ENCODE measurements around the gene INSYN2B. TPM values are rescaled to one million over a fixed set of nuclear protein-coding genes. Genes with fewer than 3 reads are reported as not detected.
A peak's percentile ranks its signal among the peaks of the same experiment; 100 is the strongest.
"Not testable (repeated sequence)": the region's sequence is repeated elsewhere in the genome, so short reads cannot be mapped to it uniquely, and the experiment has no call there.

INSYN2B gene
- total and polyA plus RNA-seq, 7 experiments from 2014 or later: 0.08 to 0.12 TPM; not detected in 5

DNA sequence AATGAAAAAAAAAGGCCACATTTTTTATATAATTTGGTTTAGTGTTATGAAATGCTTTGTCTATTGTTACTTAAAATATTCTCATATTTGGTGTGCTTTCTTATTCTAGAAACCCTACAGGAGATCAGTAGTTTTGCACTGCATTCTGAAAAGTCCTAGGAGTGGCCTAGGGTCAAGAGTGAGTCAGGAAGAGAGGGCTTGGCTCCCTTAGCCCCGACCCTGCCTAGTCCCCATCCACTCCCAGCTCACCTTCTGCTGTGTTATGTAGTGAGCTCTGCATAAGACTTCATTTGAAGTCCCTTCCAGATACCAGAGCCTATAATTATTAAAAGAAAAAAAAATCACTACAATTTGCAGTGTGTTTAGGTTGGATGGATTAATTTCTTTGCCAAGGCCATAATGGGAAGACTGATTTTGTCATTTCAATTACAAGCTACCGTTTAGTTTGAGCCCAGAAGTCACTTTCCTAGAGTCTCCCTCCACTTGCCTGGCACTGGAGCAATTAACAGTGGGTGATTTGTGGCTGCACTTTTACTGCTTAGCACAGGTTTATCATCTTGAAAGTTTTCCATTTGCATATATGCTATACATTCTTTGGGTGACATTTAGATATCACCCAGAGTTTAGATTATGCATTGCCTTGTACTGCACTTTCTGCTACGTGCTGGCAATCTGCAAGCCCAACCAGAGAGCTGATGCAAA, 143.3 kb downstream of the INSYN2B start:
- no peaks in the 10 kb centered on the region for H3K9me3 Mint-ChIP-seq
- CTCF ChIA-PET: no interaction called here
- peaks cover 10 to 77% (median 63%) of the 10 kb centered on the region in 5 donors for H3K36me3 Mint-ChIP-seq
- no peaks in the 10 kb centered on the region for H3K27me3 Mint-ChIP-seq
- ATAC-seq: no peak
- H3K27ac ChIP-seq (ENCODE audit: low read depth, low read length): no peak overlapping the region
- POLR2A ChIA-PET: no interaction called here
- H3K27ac Mint-ChIP-seq: no peak overlapping the region
- no peak for DNase-seq
- no peaks in the 10 kb centered on the region for H3K9me3 ChIP-seq (ENCODE audit: control insufficient read depth in 2 of 3, low read length in 3 of 3)
- peaks cover 0 to 33% (median 5%) of the 10 kb centered on the region in 7 donors for H3K4me1 Mint-ChIP-seq
- H3K4me3 ChIP-seq (ENCODE audit: low read length): no peak overlapping the region
- H3K4me3 Mint-ChIP-seq: no peak overlapping the region
- H3K36me3 ChIP-seq (ENCODE audit: control insufficient read depth in 2 of 3, insufficient read depth in 3 of 3, low read length in 3 of 3): peaks cover 0 to 33% (median 15%) of the 10 kb centered on the region in 3 experiments
- no peaks in the 10 kb centered on the region for H3K4me1 ChIP-seq (ENCODE audit: control insufficient read depth in 2 of 2, insufficient read depth in 2 of 2, low read length in 2 of 2)
- H3K27me3 ChIP-seq (ENCODE audit: control insufficient read depth in 2 of 2, insufficient read depth in 2 of 2, low read length in 2 of 2): no peaks in the 10 kb centered on the region
- intact Hi-C loops (cut with micrococcal nuclease): no loop called here

GRCh38 chr5:169834540-169834939, 145.8 kb downstream of the INSYN2B start:
- H3K27ac ChIP-seq (ENCODE audit: low read depth, low read length); intact Hi-C loops (cut with micrococcal nuclease); H3K27me3 ChIP-seq (ENCODE audit: control insufficient read depth in 2 of 2, insufficient read depth in 2 of 2, low read length in 2 of 2); H3K4me3 ChIP-seq (ENCODE audit: low read length); H3K4me1 ChIP-seq (ENCODE audit: control insufficient read depth in 2 of 2, insufficient read depth in 2 of 2, low read length in 2 of 2); H3K4me3 Mint-ChIP-seq; H3K9me3 Mint-ChIP-seq; ATAC-seq; CTCF ChIA-PET; H3K36me3 ChIP-seq (ENCODE audit: control insufficient read depth in 2 of 3, insufficient read depth in 3 of 3, low read length in 3 of 3); H3K27me3 Mint-ChIP-seq; H3K9me3 ChIP-seq (ENCODE audit: control insufficient read depth in 2 of 3, low read length in 3 of 3); POLR2A ChIA-PET; DNase-seq: not testable (repeated sequence)
- peaks cover 0 to 65% (median 43%) of the 10 kb centered on the region in 5 donors for H3K36me3 Mint-ChIP-seq
- H3K27ac Mint-ChIP-seq: peak overlapping the region in 1 of 9 donors; percentile 47
- peaks cover 0 to 41% (median 5%) of the 10 kb centered on the region in 7 donors for H3K4me1 Mint-ChIP-seq

DNA sequence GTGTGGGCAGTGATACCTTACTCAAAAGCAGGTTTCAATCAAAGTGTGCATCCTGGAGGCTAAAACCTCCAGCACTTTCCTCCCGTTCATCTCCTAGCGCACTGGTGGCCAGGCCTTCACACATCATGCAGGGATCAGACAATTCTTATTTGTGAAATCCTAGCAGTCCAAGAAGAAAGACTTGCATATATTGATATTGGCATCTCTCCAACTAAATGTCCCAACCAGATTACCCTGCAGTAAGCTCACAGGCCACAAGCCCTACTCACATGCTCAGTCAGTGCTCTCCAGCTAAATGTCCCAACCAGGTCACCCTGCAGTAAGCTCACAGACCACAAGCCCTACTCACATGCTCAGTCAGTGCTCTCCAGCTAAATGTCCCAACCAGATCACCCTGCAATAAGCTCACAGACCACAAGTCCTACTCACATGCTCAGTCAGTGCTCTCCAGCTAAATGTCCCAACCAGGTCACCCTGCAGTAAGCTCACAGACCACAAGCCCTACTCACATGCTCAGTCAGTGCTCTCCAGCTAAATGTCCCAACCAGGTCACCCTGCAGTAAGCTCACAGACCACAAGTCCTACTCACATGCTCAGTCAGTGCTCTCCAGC, 146.5 kb downstream of the INSYN2B start:
- H3K27ac Mint-ChIP-seq: peak overlapping the region in 2 of 9 donors; percentile 43 to 54
- H3K9me3 Mint-ChIP-seq, CTCF ChIA-PET: not testable (repeated sequence)

DNA sequence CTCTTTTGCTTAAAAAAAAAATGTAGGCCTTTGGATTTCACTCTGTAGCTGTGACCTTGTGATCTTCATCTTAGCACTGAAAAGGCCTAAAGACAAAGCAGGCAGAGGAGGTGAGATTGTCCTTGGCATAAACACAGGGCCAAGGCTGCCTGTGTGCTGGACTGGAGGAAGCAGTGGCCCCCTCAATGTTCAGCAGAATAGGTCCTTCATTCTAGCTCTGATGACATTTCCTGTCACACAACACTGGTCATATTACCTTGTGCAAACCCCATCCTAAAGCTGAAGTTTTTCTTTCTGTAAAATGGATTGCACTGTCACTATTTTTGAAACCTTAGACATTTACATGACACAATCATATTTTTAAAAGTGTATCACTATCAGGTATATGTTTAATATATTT, 147.4 kb downstream of the INSYN2B start:
- CTCF ChIA-PET: no interaction called here
- Histone ChIP-seq H3K27ac (ENCODE audit: low read depth, low read length) (no peak overlapping the region), H3K36me3 (ENCODE audit: control insufficient read depth in 2 of 3, insufficient read depth in 3 of 3, low read length in 3 of 3) (no peaks in the 10 kb centered on the region), H3K4me3 (ENCODE audit: low read length) (no peak overlapping the region), H3K4me1 (ENCODE audit: control insufficient read depth in 2 of 2, insufficient read depth in 2 of 2, low read length in 2 of 2) (no peaks in the 10 kb centered on the region), H3K27me3 (ENCODE audit: control insufficient read depth in 2 of 2, insufficient read depth in 2 of 2, low read length in 2 of 2) (no peaks in the 10 kb centered on the region), H3K9me3 (ENCODE audit: control insufficient read depth in 2 of 3, low read length in 3 of 3) (no peaks in the 10 kb centered on the region)
- POLR2A ChIA-PET: no interaction called here
- Mint-ChIP-seq H3K27ac (peak overlapping the region in 7 of 9 donors; percentile 17 to 54 (median 39)), H3K27me3 (no peaks in the 10 kb centered on the region), H3K4me3 (no peak overlapping the region), H3K4me1 (peaks cover 0 to 43% (median 5%) of the 10 kb centered on the region in 7 donors), H3K36me3 (peaks cover 0 to 59% (median 26%) of the 10 kb centered on the region in 5 donors), H3K9me3 (no peaks in the 10 kb centered on the region)
- no peak for ATAC-seq
- DNase-seq: no peak
- intact Hi-C loops (cut with micrococcal nuclease): no loop called here

More for the DNA sequence above, 146.5 kb downstream of the INSYN2B start:
- H3K36me3 ChIP-seq (ENCODE audit: control insufficient read depth in 2 of 3, insufficient read depth in 3 of 3, low read length in 3 of 3); H3K27ac ChIP-seq (ENCODE audit: low read depth, low read length); H3K9me3 ChIP-seq (ENCODE audit: control insufficient read depth in 2 of 3, low read length in 3 of 3); POLR2A ChIA-PET; ATAC-seq; intact Hi-C loops (cut with micrococcal nuclease); H3K27me3 ChIP-seq (ENCODE audit: control insufficient read depth in 2 of 2, insufficient read depth in 2 of 2, low read length in 2 of 2); H3K4me3 ChIP-seq (ENCODE audit: low read length); H3K27me3 Mint-ChIP-seq; DNase-seq; H3K4me1 ChIP-seq (ENCODE audit: control insufficient read depth in 2 of 2, insufficient read depth in 2 of 2, low read length in 2 of 2); H3K4me3 Mint-ChIP-seq: not testable (repeated sequence)
- H3K36me3 Mint-ChIP-seq: peaks cover 0 to 60% (median 35%) of the 10 kb centered on the region in 5 donors
- H3K4me1 Mint-ChIP-seq: peaks cover 0 to 41% (median 5%) of the 10 kb centered on the region in 7 donors

- H3K27ac ChIP-seq (ENCODE audit: low read depth, low read length): no peak overlapping the region
- H3K36me3 ChIP-seq (ENCODE audit: control insufficient read depth in 2 of 3, insufficient read depth in 3 of 3, low read length in 3 of 3): no peaks in the 10 kb centered on the region
- intact Hi-C loops (cut with micrococcal nuclease): no loop called here
Measured at GRCh38 chr5:169832304-169832703, 148.0 kb downstream of the INSYN2B start.

DNA sequence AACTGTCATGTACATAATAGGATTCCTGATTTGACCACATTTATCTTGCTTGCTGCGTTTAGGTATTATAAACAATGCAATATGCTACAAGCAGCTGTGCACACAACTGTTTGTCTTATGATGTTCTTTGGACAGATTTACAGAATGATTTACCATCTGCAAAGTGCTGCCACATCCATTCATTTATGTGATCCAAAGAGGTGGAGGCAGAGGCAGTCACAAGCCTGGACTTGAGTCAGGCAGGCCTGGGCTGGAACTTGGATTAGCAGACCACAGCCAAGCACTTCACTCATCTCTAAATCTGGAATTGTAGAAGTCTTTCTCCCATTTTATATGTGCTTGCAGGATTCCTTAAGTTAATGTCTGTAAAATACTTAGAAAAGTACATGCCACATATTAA, 149.0 kb downstream of the INSYN2B start:
- Histone ChIP-seq H3K4me1 (ENCODE audit: control insufficient read depth in 2 of 2, insufficient read depth in 2 of 2, low read length in 2 of 2) (no peaks in the 10 kb centered on the region), H3K4me3 (ENCODE audit: low read length) (no peak overlapping the region), H3K27ac (ENCODE audit: low read depth, low read length) (no peak overlapping the region), H3K36me3 (ENCODE audit: control insufficient read depth in 2 of 3, insufficient read depth in 3 of 3, low read length in 3 of 3) (peaks cover 0 to 1% (median 0%) of the 10 kb centered on the region in 3 experiments), H3K9me3 (ENCODE audit: control insufficient read depth in 2 of 3, low read length in 3 of 3) (no peaks in the 10 kb centered on the region), H3K27me3 (ENCODE audit: control insufficient read depth in 2 of 2, insufficient read depth in 2 of 2, low read length in 2 of 2) (no peaks in the 10 kb centered on the region)
- Mint-ChIP-seq H3K4me1 (peaks cover 4 to 43% (median 5%) of the 10 kb centered on the region in 7 donors), H3K36me3 (peaks cover 0 to 49% (median 15%) of the 10 kb centered on the region in 5 donors), H3K9me3 (no peaks in the 10 kb centered on the region), H3K27me3 (no peaks in the 10 kb centered on the region), H3K4me3 (no peak overlapping the region), H3K27ac (peak overlapping the region in 2 of 9 donors; percentile 29 to 36)
- CTCF ChIA-PET: no interaction called here
- no peak for ATAC-seq
- intact Hi-C loops (cut with micrococcal nuclease): no loop called here
- POLR2A ChIA-PET: no interaction called here
- DNase-seq: no peak

More at GRCh38 chr5:169832304-169832703, 148.0 kb downstream of the INSYN2B start:
- Histone ChIP-seq H3K4me3 (ENCODE audit: low read length) (no peak overlapping the region), H3K27me3 (ENCODE audit: control insufficient read depth in 2 of 2, insufficient read depth in 2 of 2, low read length in 2 of 2) (no peaks in the 10 kb centered on the region), H3K4me1 (ENCODE audit: control insufficient read depth in 2 of 2, insufficient read depth in 2 of 2, low read length in 2 of 2) (no peaks in the 10 kb centered on the region), H3K9me3 (ENCODE audit: control insufficient read depth in 2 of 3, low read length in 3 of 3) (no peaks in the 10 kb centered on the region)
- H3K27ac Mint-ChIP-seq: peak overlapping the region in 3 of 9 donors; percentile 22 to 49 (median 29)
- ATAC-seq (no peak), DNase-seq (no peak)
- H3K4me1 Mint-ChIP-seq: peaks cover 4 to 46% (median 5%) of the 10 kb centered on the region in 7 donors
- H3K4me3 Mint-ChIP-seq: no peak overlapping the region
- POLR2A ChIA-PET: no interaction called here
- H3K9me3 Mint-ChIP-seq: no peaks in the 10 kb centered on the region
- CTCF ChIA-PET: no interaction called here
- H3K27me3 Mint-ChIP-seq: no peaks in the 10 kb centered on the region
- H3K36me3 Mint-ChIP-seq: peaks cover 0 to 53% (median 21%) of the 10 kb centered on the region in 5 donors
